ENCODE measurements around the gene PTPRN2. TPM values are rescaled to one million over a fixed set of nuclear protein-coding genes. Genes with fewer than 3 reads are reported as not detected.

The PTPRN2 gene
- polyA plus RNA-seq, 3 donors = 6.8 to 7.9 (median 7.2) TPM

GRCh38 chr7:158139499-158139898 is 448.1 kb downstream of the PTPRN2 start:
- DNase-seq (ENCODE audit: low read depth in 3 of 3, low spot score in 2 of 3) = no peak

GRCh38 chr7:158138329-158138597 is 449.4 kb downstream of the PTPRN2 start:
- no peak for DNase-seq (ENCODE audit: low read depth in 3 of 3, low spot score in 2 of 3)

GRCh38 chr7:158137516-158138328 is 449.9 kb downstream of the PTPRN2 start:
- no peak for DNase-seq (ENCODE audit: low read depth in 3 of 3, low spot score in 2 of 3)

GRCh38 chr7:158135931-158136330 is 451.7 kb downstream of the PTPRN2 start:
- no peak for DNase-seq (ENCODE audit: low read depth in 3 of 3, low spot score in 2 of 3)

GRCh38 chr7:158134824-158135223 is 452.8 kb downstream of the PTPRN2 start:
- DNase-seq (ENCODE audit: low read depth in 3 of 3, low spot score in 2 of 3) = no peak

- no peak for DNase-seq (ENCODE audit: low read depth in 3 of 3, low spot score in 2 of 3)
Observed at GRCh38 chr7:158133515-158134271, 453.9 kb downstream of the PTPRN2 start.

GRCh38 chr7:158133057-158133456 is 454.6 kb downstream of the PTPRN2 start:
- no peak for DNase-seq (ENCODE audit: low read depth in 3 of 3, low spot score in 2 of 3)

- no peak for DNase-seq (ENCODE audit: low read depth in 3 of 3, low spot score in 2 of 3)
Observed at GRCh38 chr7:158130023-158130409, 457.6 kb downstream of the PTPRN2 start.

- DNase-seq (ENCODE audit: low read depth in 3 of 3, low spot score in 2 of 3) = no peak
Observed at GRCh38 chr7:158129037-158130022, 458.3 kb downstream of the PTPRN2 start.

- no peak for DNase-seq (ENCODE audit: low read depth in 3 of 3, low spot score in 2 of 3)
Observed at GRCh38 chr7:158128572-158128971, 459.1 kb downstream of the PTPRN2 start.

- DNase-seq (ENCODE audit: low read depth in 3 of 3, low spot score in 2 of 3) = no peak
Observed at GRCh38 chr7:158127241-158127640, 460.4 kb downstream of the PTPRN2 start.

GRCh38 chr7:158126661-158127060 is 461.0 kb downstream of the PTPRN2 start:
- no peak for DNase-seq (ENCODE audit: low read depth in 3 of 3, low spot score in 2 of 3)

GRCh38 chr7:158125721-158126120 is 461.9 kb downstream of the PTPRN2 start:
- DNase-seq (ENCODE audit: low read depth in 3 of 3, low spot score in 2 of 3) = no peak

GRCh38 chr7:158125091-158125490 is 462.5 kb downstream of the PTPRN2 start:
- no peak for DNase-seq (ENCODE audit: low read depth in 3 of 3, low spot score in 2 of 3)

- no peak for DNase-seq (ENCODE audit: low read depth in 3 of 3, low spot score in 2 of 3)
Observed at GRCh38 chr7:158124671-158125079, 462.9 kb downstream of the PTPRN2 start.

- no peak for DNase-seq (ENCODE audit: low read depth in 3 of 3, low spot score in 2 of 3)
Observed at GRCh38 chr7:158123753-158124152, 463.9 kb downstream of the PTPRN2 start.

- no peak for DNase-seq (ENCODE audit: low read depth in 3 of 3, low spot score in 2 of 3)
Observed at GRCh38 chr7:158123214-158123613, 464.4 kb downstream of the PTPRN2 start.

GRCh38 chr7:158121441-158122045 is 466.1 kb downstream of the PTPRN2 start:
- no peak for DNase-seq (ENCODE audit: low read depth in 3 of 3, low spot score in 2 of 3)

- DNase-seq (ENCODE audit: low read depth in 3 of 3, low spot score in 2 of 3) = no peak
Observed at GRCh38 chr7:158120716-158121115, 466.9 kb downstream of the PTPRN2 start.

GRCh38 chr7:158120316-158120715 is 467.3 kb downstream of the PTPRN2 start:
- no peak for DNase-seq (ENCODE audit: low read depth in 3 of 3, low spot score in 2 of 3)

Measured in right renal cortex interstitium (tissue), 3 donors.